BJ (cell line): Measurements from ENCODE around the gene PTRHD1. TPM values are rescaled to one million over a fixed set of nuclear protein-coding genes. Genes with fewer than 3 reads are reported as not detected.
"Not testable (repeated sequence)": the region's sequence is repeated elsewhere in the genome, so short reads cannot be mapped to it uniquely, and the experiment has no call there.

Source experiments
- CTCF ChIA-PET: fragments of 350-600 bp; formaldehyde crosslinking; extraction: SDS; loops from one replicate; lab custom pipeline; 2021; ENCODE audit warnings: antibody characterized with exemption, inconsistent platforms; lab: Yijun Ruan, JAX
- POLR2A ChIA-PET: fragments of 300-600 bp; sonication (Branson Sonifier 250); formaldehyde crosslinking; extraction: SDS; loops from one replicate; lab custom pipeline; 2021; ENCODE audit warnings: antibody characterized with exemption; lab: Charles Lee
- DNase-seq: peaks from one replicate; pipeline ENCODE4 v3.0.0-alpha.2; 2011; ENCODE audit warnings: low read depth
- H3K27me3 ChIP-seq: 2 replicates; pipeline ENCODE4 v1.6.0; 2011; ENCODE audit warnings: low read length; ENCODE audit not compliant: control insufficient read depth, insufficient read depth
- H3K36me3 ChIP-seq: 2 replicates; pipeline ENCODE4 v1.5.1; 2011; ENCODE audit warnings: low read length; ENCODE audit not compliant: control insufficient read depth, insufficient read depth
- H3K4me3 ChIP-seq: 2 replicates; pipeline ENCODE4 v1.5.1; 2011; ENCODE audit warnings: low read depth, mild to moderate bottlenecking, control low read depth, low read length
- CTCF ChIP-seq: IDR thresholded peaks from 2 replicates; pipeline ENCODE4 v1.5.1; 2011; ENCODE audit warnings: low read depth, mild to moderate bottlenecking, control low read depth, inconsistent platforms, low read length, moderate library complexity; ENCODE audit not compliant: insufficient read depth
- polyA plus RNA-seq: library from polyadenylated mRNA; depleted of rRNA; stranded (reverse); fragments of >200 nt; gene quantifications from 2 replicates; pipeline ENCODE4 v1.2.3, GENCODE V29; 2011

PTRHD1 gene
- polyA plus RNA-seq, 1 experiment: 44.5 TPM

GRCh38 chr2:24815171-24815570 lies 22.0 kb upstream of the PTRHD1 start:
- Histone ChIP-seq H3K36me3 (peaks cover 4% of the 10 kb centered on the region; the same call in 1 of the 2 replicates), H3K27me3 (no peaks in the 10 kb centered on the region), H3K4me3 (no peak overlapping the region)
- TF ChIP-seq CTCF: no peak
- ChIA-PET POLR2A (no interaction called here), CTCF (interaction anchor here (0.8 to 1.4 kb wide), 4 partner anchors 11 to 202 kb away, joined by 3 to 6 read pairs (median 4); partner anchors contain the start of genes CENPO and PTRHD1)
- no peak for DNase-seq

DNA sequence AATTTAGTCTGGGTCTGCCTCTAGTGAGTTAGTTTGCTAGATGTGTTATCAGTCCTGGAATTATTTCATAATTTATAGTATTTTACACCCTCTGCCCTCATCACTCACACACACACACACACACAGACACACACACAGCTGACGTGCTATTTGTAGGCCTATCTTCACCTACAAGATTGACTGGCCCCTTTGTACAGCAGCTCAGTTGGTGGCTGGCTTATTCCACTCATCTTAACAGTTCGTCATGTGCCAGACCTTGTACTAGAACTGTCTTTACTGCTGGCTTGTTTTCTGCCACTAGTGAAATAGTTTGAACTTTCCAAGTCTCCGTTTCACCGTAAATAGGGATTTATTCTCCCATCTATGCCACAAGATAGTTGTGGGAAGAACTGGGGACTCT lies 21.3 kb upstream of the PTRHD1 start:
- peaks cover 1% of the 10 kb centered on the region; the same call in 1 of the 2 replicates for H3K36me3 ChIP-seq
- ChIA-PET CTCF (interaction anchor here (0.8 to 1.4 kb wide), 4 partner anchors 11 to 201 kb away, joined by 3 to 6 read pairs (median 4); partner anchors contain the start of genes CENPO and PTRHD1), POLR2A (no interaction called here)
- no peak for DNase-seq
- H3K27me3 ChIP-seq: no peaks in the 10 kb centered on the region
- no peak overlapping the region for H3K4me3 ChIP-seq
- TF ChIP-seq CTCF: no peak

DNA sequence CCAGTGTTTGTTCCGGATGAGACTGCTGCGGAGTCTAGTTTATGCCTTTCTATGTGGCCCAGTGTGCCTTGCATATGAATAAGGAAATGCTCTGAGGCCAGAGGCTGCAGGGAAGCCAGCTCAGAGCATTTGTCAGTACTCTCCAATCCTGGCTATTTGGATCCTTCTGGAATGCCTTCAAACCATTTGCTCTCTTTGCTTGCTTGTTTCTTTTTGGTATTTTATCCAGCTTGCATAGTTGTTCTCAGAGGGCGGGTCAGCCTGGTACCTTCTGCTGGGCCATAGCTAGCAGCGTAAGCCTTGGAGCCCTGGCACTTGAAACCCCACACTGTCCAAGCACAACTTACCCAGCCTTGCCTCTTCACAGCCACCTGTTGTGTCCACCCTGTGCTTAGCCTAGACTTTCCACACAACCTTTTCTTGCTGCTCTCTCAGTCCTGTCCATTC lies 20.5 kb upstream of the PTRHD1 start:
- H3K36me3 ChIP-seq: no peaks in the 10 kb centered on the region
- no peak for TF ChIP-seq CTCF
- no peak overlapping the region for H3K4me3 ChIP-seq
- no peaks in the 10 kb centered on the region for H3K27me3 ChIP-seq
- CTCF ChIA-PET: interaction anchor here (1.1 kb wide), 1 partner anchor 404 kb away, joined by 7 read pairs; no protein-coding TSS in a partner anchor
- no peak for DNase-seq
- POLR2A ChIA-PET: no interaction called here

- no peak for DNase-seq
- no peaks in the 10 kb centered on the region for H3K36me3 ChIP-seq
- ChIA-PET CTCF (interaction anchor here (0.6 kb wide), 1 partner anchor 986 kb away, joined by 5 read pairs; no protein-coding TSS in a partner anchor), POLR2A (no interaction called here)
- H3K27me3 ChIP-seq: no peaks in the 10 kb centered on the region
- no peak overlapping the region for H3K4me3 ChIP-seq
- no peak for TF ChIP-seq CTCF
These were observed 16.3 kb upstream of the PTRHD1 start for GRCh38 chr2:24809316-24810007.

- DNase-seq: no peak
- H3K27me3 ChIP-seq: no peaks in the 10 kb centered on the region
- H3K36me3 ChIP-seq: no peaks in the 10 kb centered on the region
- ChIA-PET CTCF (interaction anchor here (1.6 kb wide), 1 partner anchor 10 kb away, joined by 3 read pairs; no protein-coding TSS in a partner anchor), POLR2A (no interaction called here)
- TF ChIP-seq CTCF: no peak
- no peak overlapping the region for H3K4me3 ChIP-seq
These were observed 13.5 kb upstream of the PTRHD1 start for GRCh38 chr2:24806661-24807036.

DNA sequence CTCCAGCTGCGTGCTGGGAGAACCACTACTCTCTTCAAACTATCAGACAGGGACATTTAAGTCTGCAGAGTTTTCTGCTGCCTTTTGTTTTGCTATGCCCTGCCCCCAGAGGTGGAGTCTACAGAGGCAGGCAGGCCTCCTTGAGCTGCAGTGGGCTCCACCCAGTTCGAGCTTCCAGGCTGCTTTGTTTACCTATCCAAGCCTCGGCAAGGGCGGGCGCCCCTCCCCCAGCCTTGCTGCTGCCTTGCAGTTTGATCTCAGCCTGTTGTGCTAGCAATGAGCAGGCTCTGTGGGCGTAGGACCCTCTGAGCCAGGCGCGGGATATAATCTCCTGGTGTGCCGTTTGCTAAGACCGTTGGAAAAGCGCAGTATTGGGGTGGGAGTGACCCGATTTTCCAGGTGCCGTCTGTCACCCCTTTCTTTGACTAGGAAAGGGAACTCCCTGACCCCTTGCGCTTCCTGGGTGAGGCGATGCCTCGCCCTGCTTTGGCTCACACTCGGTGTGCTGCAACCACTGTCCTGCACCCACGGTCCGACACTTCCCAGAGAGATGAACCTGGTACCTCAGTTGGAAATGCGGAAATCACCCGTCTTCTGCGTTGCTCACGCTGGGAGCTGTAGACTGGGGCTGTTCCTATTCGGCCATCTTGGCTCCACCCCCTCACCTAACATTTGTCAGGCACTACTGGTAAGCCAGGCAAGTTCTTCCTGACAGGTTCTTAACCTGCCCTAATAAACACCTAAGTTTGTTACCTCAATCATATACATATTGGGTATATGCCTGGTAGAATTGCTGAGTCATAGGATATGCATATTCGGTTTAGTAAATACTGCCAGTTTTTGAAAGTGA lies 12.8 kb upstream of the PTRHD1 start:
- H3K27me3 ChIP-seq, DNase-seq, H3K4me3 ChIP-seq, H3K36me3 ChIP-seq, POLR2A ChIA-PET: not testable (repeated sequence)
- CTCF ChIA-PET: interaction anchor here (0.6 to 1.6 kb wide), 3 partner anchors 9 to 384 kb away, joined by 3 to 4 read pairs (median 3); no protein-coding TSS in a partner anchor

DNA sequence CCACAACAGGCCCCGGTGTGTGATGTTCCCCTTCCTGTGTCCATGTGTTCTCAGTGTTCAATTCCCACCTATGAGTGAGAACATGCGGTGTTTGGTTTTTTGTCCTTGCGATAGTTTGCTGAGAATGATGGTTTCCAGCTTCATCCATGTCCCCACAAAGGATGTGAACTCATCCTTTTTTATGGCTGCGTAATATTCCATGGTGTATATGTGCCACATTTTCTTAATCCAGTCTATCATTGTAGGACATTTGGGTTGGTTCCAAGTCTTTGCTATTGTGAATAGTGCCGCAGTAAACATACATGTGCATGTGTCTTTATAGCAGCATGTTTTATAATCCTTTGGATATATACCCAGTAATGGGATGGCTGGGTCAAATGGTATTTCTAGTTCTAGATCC lies 7.3 kb upstream of the PTRHD1 start:
- H3K27me3 ChIP-seq, H3K36me3 ChIP-seq, DNase-seq, H3K4me3 ChIP-seq, CTCF ChIA-PET, POLR2A ChIA-PET: not testable (repeated sequence)
